Adrenal gland (tissue), 5 donors: ENCODE results near the gene GNB5.

Source experiments
- CTCF ChIP-seq, 6 experiments: fragments of 450-650 bp in 4 of 6; fragments of 200-600 bp in 2 of 6; sonication (generic) in 1 of 6; IDR thresholded peaks; 1 replicate in 5 of 6; 2 replicates in 1 of 6; pipeline versions ENCODE4 v1.5.1 to v1.8.0; 2016 to 2021; ENCODE audit warnings: antibody characterized with exemption in 6 of 6, mild to moderate bottlenecking in 2 of 6, moderate library complexity in 1 of 6
- POLR2A ChIP-seq, 2 donors: fragments of 450-650 bp; IDR thresholded peaks; one replicate each; pipeline ENCODE4 v1.6.1; 2017; ENCODE audit warnings: antibody characterized with exemption in 2 of 2, mild to moderate bottlenecking in 2 of 2, moderate library complexity in 1 of 2
- donor health status: DM: no; HTN: no; CAD: no.

DNA sequence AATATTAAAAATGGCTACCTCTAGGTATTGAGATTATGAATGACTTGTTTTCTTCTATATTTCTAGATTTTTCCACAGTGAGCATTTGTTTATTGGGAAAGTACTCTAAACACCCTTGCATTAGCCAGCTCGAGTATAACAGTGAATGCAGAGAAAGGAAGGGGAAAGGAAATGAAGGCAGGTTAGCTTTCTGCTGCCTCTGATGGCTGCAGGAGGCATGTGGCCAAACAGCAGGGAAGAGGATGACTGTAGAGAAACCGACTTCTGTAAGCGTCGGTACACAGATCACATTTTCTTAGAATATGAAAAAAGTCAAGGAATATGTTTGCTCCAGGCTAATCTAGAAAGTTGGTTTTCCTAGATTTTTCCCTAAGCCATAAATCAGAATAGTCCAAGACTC, 19.8 kb downstream of the GNB5 start:
- TF ChIP-seq CTCF (IDR thresholded peaks at IDR 0.05) (no peak), POLR2A (IDR thresholded peaks at IDR 0.05) (no peak)
